Hepatocyte (in vitro differentiated cells): ENCODE measurements around the gene IFT27. TPM values are rescaled to one million over a fixed set of nuclear protein-coding genes. Genes with fewer than 3 reads are reported as not detected.
"Not testable (repeated sequence)": the region's sequence is repeated elsewhere in the genome, so short reads cannot be mapped to it uniquely, and the experiment has no call there.

Experiments used
- DNase-seq: peaks from one replicate; pipeline ENCODE4 v3.0.0-alpha.2; 2016; ENCODE audit warnings: low spot score
- H2AFZ ChIP-seq: fragments of 200-600 bp; sonication (generic); 2 replicates; pipeline ENCODE4 v1.6.0; 2016; ENCODE audit warnings: antibody characterized with exemption, mild to moderate bottlenecking
- H3K27ac ChIP-seq: fragments of 200-600 bp; sonication (generic); 2 replicates; pipeline ENCODE4 v1.5.1; 2016; ENCODE audit warnings: mild to moderate bottlenecking
- H3K27me3 ChIP-seq: fragments of 200-600 bp; sonication (generic); 2 replicates; pipeline ENCODE4 v1.6.1; 2016
- H3K36me3 ChIP-seq: fragments of 200-600 bp; sonication (generic); replicated peaks from 2 replicates; pipeline ENCODE4 v1.5.1; 2016; ENCODE audit warnings: low read depth; ENCODE audit not compliant: insufficient read depth
- H3K4me1 ChIP-seq: fragments of 200-600 bp; sonication (generic); 2 replicates; pipeline ENCODE4 v1.5.1; 2016; ENCODE audit warnings: mild to moderate bottlenecking, moderate library complexity; ENCODE audit not compliant: insufficient read depth
- H3K4me2 ChIP-seq: fragments of 200-600 bp; sonication (generic); 2 replicates; pipeline ENCODE4 v1.6.0; 2016
- H3K4me3 ChIP-seq: fragments of 200-600 bp; sonication (generic); 2 replicates; pipeline ENCODE4 v1.5.1; 2016; ENCODE audit warnings: mild to moderate bottlenecking
- H3K79me2 ChIP-seq: fragments of 200-600 bp; sonication (generic); 2 replicates; pipeline ENCODE4 v1.6.0; 2017; ENCODE audit warnings: mild to moderate bottlenecking
- H3K9me2 ChIP-seq: fragments of 200-600 bp; sonication (generic); replicated peaks from 2 replicates; pipeline ENCODE4 v1.6.0; 2017; ENCODE audit warnings: mild to moderate bottlenecking; ENCODE audit not compliant: insufficient read depth
- H3K9me3 ChIP-seq: fragments of 200-600 bp; sonication (generic); 2 replicates; pipeline ENCODE4 v1.5.1; 2016; ENCODE audit warnings: low read depth, mild to moderate bottlenecking
- H4K20me1 ChIP-seq: fragments of 200-600 bp; sonication (generic); 2 replicates; pipeline ENCODE4 v1.6.0; 2016; ENCODE audit warnings: mild to moderate bottlenecking; ENCODE audit not compliant: insufficient read depth, poor library complexity, severe bottlenecking
- EZH2 ChIP-seq: fragments of 200-600 bp; sonication (generic); IDR thresholded peaks from 2 replicates; pipeline ENCODE4 v1.6.1; 2016; ENCODE audit warnings: antibody characterized with exemption, mild to moderate bottlenecking, borderline replicate concordance
- EZH2phosphoT487 ChIP-seq: fragments of 200-600 bp; sonication (generic); IDR thresholded peaks from one replicate; pipeline ENCODE4 v1.6.1; 2018; ENCODE audit warnings: antibody characterized with exemption, mild to moderate bottlenecking, low read depth, moderate library complexity; ENCODE audit not compliant: unreplicated experiment, severe bottlenecking
- WGBS: methylation state at CpG from one replicate; pipeline ENCODE4 v1.1.6; 2016; ENCODE audit warnings: low lambda C conversion rate; ENCODE audit errors: missing lambda C conversion rate; 5-methylcytosine and 5-hydroxymethylcytosine counted together
- polyA plus RNA-seq: library from polyadenylated mRNA; unstranded; fragments of >200 nt; fragmentation: Nextera tagmentation; extraction: Ambion mirVana; gene quantifications from 2 replicates; pipeline ENCODE4 v1.2.1, GENCODE V29; 2016
- total RNA-seq: library from RNA; depleted of rRNA; stranded (reverse); fragments of >200 nt; gene quantifications from 2 replicates; pipeline ENCODE4 v1.2.3, GENCODE V29; 2014
- TF ChIP-seq, protein P1 (sequence below): fragments of 200-600 bp; sonication (generic); IDR thresholded peaks from 2 replicates; pipeline ENCODE4 v1.5.1; 2016; ENCODE audit warnings: antibody characterized with exemption, mild to moderate bottlenecking; ENCODE audit not compliant: poor library complexity

IFT27 gene
- total and polyA plus RNA-seq, 2 experiments from 2014 or later = 15.3 to 25.3 TPM

DNA sequence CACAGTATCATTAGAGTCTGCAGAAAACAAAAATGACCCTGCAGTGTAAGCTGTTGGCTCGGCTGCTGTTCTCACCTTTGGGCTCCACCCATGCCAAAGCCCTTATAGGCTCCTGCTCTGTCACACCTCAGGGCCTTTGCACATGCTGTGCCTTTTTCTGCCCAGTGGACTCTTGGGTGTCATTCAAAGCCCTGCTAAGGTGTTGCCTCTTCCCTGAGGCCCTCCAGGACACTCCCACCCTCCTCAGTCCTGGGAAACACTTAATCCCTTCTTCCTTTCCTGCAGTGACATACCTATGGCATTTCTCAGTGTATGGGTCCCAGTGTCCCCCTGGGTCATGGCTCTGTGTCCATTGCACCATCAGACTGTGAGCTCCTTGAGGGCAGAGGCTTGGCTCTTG lies 43.3 kb downstream of the IFT27 start:
- Histone ChIP-seq H2AFZ (no peak overlapping the region), H3K36me3 (no peaks in the 10 kb centered on the region), H3K9me2 (no peaks in the 10 kb centered on the region), H3K27ac (no peak overlapping the region), H3K4me3 (no peak overlapping the region), H3K4me2 (no peak overlapping the region), H3K4me1 (no peaks in the 10 kb centered on the region), H3K27me3 (peaks cover 6% of the 10 kb centered on the region), H3K79me2 (no peaks in the 10 kb centered on the region), H4K20me1 (no peaks in the 10 kb centered on the region), H3K9me3 (no peaks in the 10 kb centered on the region)
- TF ChIP-seq EZH2 (no peak), EZH2phosphoT487 (no peak)
- TF ChIP-seq, protein P1, sequence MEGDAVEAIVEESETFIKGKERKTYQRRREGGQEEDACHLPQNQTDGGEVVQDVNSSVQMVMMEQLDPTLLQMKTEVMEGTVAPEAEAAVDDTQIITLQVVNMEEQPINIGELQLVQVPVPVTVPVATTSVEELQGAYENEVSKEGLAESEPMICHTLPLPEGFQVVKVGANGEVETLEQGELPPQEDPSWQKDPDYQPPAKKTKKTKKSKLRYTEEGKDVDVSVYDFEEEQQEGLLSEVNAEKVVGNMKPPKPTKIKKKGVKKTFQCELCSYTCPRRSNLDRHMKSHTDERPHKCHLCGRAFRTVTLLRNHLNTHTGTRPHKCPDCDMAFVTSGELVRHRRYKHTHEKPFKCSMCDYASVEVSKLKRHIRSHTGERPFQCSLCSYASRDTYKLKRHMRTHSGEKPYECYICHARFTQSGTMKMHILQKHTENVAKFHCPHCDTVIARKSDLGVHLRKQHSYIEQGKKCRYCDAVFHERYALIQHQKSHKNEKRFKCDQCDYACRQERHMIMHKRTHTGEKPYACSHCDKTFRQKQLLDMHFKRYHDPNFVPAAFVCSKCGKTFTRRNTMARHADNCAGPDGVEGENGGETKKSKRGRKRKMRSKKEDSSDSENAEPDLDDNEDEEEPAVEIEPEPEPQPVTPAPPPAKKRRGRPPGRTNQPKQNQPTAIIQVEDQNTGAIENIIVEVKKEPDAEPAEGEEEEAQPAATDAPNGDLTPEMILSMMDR = no peak
- DNase-seq = no peak
- 71% methylated on average over 1 of the region's 1 CpG for WGBS

DNA sequence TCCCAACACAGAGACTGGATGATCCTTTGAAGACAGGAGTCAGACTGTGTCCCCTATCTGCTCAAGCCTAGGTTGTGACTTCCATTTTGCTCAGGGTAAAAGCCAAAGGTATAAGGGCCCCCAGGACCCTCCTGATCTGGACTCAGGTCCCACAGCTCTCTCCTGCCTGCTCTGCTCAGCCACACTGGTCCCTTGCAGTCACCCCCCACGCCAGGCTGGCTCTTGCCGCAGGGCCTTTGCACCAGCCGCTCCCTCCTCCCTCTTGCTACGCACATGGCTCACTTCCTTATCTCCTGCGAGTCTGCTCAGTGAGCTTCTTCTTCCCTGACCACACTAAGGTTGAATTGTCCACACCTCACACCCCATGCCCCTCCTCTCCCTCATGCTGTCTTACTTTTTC lies 44.0 kb downstream of the IFT27 start:
- WGBS = 88% methylated on average over 5 of the region's 5 CpGs
- H4K20me1 ChIP-seq = no peaks in the 10 kb centered on the region
- H3K4me2 ChIP-seq = no peak overlapping the region
- no peaks in the 10 kb centered on the region for H3K4me1 ChIP-seq
- H3K27ac ChIP-seq = no peak overlapping the region
- DNase-seq = no peak
- TF ChIP-seq EZH2phosphoT487 = no peak
- TF ChIP-seq, protein P1 = no peak
- no peak for TF ChIP-seq EZH2
- H3K27me3 ChIP-seq = peaks cover 12% of the 10 kb centered on the region
- no peaks in the 10 kb centered on the region for H3K9me2 ChIP-seq
- no peaks in the 10 kb centered on the region for H3K9me3 ChIP-seq
- H3K36me3 ChIP-seq = no peaks in the 10 kb centered on the region
- H3K4me3 ChIP-seq = no peak overlapping the region
- H2AFZ ChIP-seq = no peak overlapping the region
- no peaks in the 10 kb centered on the region for H3K79me2 ChIP-seq

DNA sequence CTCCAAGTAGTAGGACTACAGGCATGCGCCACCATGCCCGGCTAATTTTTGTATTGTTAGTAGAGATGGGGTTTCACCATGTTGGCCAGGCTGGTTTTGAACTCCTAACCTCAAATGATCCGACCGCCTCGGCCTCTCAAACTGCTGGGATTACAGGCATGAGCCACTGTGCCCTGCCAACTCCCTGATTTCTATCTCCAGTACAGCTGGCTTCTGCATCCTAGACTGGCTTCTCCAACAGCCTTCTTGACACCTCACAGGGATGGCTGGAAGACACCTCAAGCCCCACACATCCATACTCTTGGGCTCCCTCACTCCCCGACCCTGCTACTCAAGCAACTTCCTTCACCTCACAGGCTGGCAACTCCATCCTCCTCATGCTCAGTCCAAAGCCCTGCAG lies 44.6 kb downstream of the IFT27 start:
- not testable (repeated sequence) for DNase-seq
- H3K27me3 ChIP-seq = peaks cover 12% of the 10 kb centered on the region
- WGBS = 94% methylated on average over 6 of the region's 6 CpGs

DNA sequence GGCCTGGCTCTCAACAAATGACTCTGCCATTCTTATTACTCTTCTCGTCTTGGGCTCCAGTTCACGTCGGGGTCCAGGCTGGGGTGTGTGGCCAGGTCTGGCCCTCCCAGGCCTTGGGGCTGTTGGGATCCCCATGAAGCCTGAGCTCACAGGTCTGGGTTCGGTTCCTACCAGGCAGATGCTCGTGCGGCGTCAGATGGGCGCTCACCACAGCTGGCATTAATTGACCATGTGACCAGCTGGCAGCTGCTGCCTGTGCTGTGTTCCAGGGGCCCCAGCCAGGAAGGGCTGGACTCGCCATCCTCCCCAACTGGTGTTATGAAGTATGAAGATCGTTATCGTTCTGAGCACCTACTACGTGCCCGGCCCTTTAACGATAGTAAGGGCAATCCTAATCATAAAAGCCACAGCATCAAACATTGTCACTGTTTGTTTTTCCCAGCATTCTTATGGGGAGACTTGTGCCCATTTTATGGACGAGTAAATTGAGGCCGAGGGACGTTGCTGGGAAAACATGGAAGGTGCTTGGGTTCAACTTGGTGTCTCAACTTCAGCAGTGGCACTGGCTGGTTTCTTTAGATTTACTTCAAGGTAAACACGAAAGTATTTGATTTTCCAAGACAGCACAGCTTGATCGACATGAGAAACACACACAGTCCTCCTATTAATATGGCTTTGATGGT lies 45.6 kb downstream of the IFT27 start:
- Histone ChIP-seq H3K9me2 (no peaks in the 10 kb centered on the region), H4K20me1 (no peaks in the 10 kb centered on the region), H3K4me2 (no peak overlapping the region), H3K36me3 (no peaks in the 10 kb centered on the region), H3K4me1 (no peaks in the 10 kb centered on the region), H3K79me2 (no peaks in the 10 kb centered on the region), H3K9me3 (no peaks in the 10 kb centered on the region), H3K27me3 (peaks cover 12% of the 10 kb centered on the region), H3K27ac (no peak overlapping the region), H3K4me3 (no peak overlapping the region), H2AFZ (no peak overlapping the region)
- TF ChIP-seq EZH2 (no peak), EZH2phosphoT487 (no peak)
- TF ChIP-seq, protein P1 = no peak
- 92% methylated on average over 19 of the region's 19 CpGs for WGBS
- no peak for DNase-seq

More for the DNA sequence above, 44.6 kb downstream of the IFT27 start:
- H3K36me3 ChIP-seq, H3K4me2 ChIP-seq, H3K9me3 ChIP-seq, H3K4me1 ChIP-seq, H3K27ac ChIP-seq, H3K79me2 ChIP-seq, H3K4me3 ChIP-seq, H4K20me1 ChIP-seq, H2AFZ ChIP-seq, H3K9me2 ChIP-seq: not testable (repeated sequence)
